Testis (tissue), 2 donors: ENCODE data around the gene ZFP36L2.

Experiments
- POLR2A ChIP-seq: fragments of 450-650 bp; IDR thresholded peaks from one replicate; pipeline ENCODE4 v1.6.1; 2017; ENCODE audit warnings: antibody characterized with exemption, mild to moderate bottlenecking, moderate library complexity
- TF ChIP-seq, protein P1 (sequence below), 3 experiments: fragments of 450-650 bp in 2 of 3; fragments of 200-600 bp in 1 of 3; sonication (generic) in 1 of 3; IDR thresholded peaks; one replicate each; pipeline ENCODE4 v1.5.1; 2016 to 2019; ENCODE audit warnings: antibody characterized with exemption in 3 of 3, mild to moderate bottlenecking in 2 of 3, moderate library complexity in 1 of 3

DNA sequence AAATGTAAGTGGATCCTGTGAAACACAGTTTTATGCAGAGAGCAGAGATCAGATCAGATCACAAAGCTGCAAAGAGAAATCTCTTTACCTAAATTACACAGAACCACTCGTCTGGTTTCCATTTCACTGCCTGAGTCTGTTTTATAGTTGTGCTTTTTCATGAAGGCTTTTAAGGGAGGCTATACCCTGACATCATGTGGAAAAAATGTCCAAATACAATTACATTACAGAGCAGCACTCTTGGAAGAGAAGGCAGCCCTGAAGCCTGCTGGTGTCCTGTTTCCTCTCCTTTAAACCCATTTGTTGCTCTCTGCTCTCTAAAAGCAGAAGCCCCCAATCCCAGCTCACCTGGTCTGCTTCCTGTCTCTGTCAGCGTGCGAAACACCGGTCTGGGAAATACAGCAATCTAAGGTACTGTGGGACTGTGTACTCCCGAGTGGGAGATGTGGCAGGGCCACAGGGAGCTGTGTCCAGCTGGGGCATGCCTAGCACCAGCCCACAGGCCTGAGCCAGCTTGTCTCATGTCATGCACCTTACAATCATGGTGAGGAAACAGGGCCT is 24.8 kb upstream of the ZFP36L2 start:
- TF ChIP-seq, protein P1, sequence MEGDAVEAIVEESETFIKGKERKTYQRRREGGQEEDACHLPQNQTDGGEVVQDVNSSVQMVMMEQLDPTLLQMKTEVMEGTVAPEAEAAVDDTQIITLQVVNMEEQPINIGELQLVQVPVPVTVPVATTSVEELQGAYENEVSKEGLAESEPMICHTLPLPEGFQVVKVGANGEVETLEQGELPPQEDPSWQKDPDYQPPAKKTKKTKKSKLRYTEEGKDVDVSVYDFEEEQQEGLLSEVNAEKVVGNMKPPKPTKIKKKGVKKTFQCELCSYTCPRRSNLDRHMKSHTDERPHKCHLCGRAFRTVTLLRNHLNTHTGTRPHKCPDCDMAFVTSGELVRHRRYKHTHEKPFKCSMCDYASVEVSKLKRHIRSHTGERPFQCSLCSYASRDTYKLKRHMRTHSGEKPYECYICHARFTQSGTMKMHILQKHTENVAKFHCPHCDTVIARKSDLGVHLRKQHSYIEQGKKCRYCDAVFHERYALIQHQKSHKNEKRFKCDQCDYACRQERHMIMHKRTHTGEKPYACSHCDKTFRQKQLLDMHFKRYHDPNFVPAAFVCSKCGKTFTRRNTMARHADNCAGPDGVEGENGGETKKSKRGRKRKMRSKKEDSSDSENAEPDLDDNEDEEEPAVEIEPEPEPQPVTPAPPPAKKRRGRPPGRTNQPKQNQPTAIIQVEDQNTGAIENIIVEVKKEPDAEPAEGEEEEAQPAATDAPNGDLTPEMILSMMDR (IDR thresholded peaks at IDR 0.05): no peak
- no peak for TF ChIP-seq POLR2A
